Measurements from ENCODE around the gene ITK.

Gene ITK

DNA sequence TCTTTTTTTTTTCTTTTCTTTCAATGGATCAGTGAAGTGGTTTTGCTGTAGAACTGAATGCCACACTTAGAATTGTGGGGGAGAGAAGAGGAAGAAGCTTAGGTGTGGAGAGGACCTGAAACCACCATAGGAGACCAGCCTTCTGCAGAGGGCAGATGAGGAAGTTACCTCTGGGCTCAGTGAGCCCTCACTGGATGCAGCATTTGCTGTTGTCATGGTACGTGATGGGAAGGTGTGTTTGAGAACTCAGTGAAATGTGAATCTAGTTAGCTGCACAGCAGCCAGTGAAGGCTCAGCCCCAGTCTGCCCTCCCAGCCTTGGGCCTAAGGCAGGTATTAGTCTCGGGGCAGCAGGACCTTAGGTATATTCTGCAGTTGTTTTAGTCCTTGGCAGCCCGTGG, 102.8 kb downstream of the ITK start:
- no peak for DNase-seq

DNA sequence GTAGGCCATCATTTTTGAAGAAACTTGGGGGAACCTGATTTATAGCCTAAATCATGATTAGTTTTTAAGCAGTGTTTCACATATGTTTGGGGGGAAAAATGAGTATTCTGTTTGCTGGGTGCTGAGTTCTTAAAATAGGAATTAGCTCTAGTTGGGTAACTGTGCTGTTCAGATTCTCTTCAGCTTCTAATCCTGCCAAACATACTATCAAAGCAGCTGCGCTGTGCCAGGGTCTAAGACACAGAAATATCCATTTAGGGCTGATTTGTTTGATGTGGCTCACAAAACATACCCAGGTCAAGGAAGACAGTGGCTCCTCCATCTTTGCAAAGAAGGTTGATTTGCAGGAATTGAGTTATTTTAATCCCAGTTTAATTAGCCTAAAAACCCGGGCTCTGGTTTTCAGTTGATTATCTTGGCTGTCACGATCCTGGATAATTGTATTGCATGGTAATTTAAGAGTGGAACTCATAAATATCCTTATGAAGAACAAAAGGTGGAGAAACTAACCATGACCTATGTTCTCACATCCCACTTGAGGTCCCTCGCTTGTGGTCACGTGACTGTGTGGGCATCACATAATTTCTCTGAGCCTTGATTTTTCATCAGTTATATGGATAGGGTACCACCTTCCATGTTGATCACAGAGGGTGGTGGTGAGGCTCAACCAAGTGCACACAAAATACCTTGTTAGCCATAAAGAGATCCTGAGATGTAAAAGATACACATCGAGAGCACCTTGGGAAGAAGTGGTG, 104.0 kb downstream of the ITK start:
- no peak for DNase-seq

DNA sequence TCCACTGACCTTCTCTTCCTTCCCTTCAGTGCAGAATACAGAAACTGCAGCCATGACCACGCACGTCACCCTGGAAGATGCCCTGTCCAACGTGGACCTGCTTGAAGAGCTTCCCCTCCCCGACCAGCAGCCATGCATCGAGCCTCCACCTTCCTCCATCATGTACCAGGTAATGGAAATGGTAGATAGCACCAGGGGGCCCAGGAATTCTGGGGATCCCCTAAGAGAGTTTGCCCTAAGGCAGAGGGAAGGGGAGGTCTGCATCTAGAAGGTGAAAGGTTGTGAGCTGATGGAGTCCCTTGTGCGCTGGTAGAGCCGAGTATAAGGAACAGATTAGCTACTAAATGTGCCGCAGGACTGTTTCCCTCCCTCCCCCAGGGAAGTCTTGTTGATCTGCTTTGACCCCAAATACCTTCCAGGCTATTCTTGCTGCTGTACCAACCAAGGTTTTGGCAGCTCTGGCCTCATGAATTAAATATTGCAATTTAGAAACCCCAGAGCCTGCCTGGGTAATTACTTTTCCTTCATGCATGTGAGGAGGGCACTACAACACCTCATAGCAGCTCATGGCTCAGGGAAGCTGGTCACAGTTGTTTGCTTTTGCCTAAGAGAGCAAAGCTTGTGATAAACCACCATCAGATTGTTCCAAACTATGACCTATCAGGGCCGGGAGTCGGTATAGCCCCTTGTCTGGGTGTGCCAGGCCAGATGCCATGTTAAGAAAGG, 104.8 kb downstream of the ITK start:
- no peak for DNase-seq

DNA sequence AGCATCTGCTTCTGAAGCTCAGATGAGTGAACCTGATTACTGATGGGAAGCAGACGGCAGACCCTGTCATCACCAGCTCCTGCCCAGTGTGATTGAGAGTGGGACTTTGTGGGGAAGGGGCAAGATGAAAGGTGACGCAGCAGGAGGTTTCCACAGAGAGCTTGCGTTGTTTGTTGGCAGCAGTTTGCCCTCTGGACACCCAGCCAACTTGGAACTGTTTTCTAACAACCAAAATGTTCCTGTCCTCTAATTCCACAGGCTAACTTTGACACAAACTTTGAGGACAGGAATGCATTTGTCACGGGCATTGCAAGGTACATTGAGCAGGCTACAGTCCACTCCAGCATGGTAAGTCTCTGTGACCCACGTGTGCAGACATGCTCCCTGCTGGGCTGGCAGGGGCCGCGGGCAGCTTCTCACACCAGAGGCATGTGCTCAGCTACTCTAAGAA, 106.1 kb downstream of the ITK start:
- DNase-seq = no peak

DNA sequence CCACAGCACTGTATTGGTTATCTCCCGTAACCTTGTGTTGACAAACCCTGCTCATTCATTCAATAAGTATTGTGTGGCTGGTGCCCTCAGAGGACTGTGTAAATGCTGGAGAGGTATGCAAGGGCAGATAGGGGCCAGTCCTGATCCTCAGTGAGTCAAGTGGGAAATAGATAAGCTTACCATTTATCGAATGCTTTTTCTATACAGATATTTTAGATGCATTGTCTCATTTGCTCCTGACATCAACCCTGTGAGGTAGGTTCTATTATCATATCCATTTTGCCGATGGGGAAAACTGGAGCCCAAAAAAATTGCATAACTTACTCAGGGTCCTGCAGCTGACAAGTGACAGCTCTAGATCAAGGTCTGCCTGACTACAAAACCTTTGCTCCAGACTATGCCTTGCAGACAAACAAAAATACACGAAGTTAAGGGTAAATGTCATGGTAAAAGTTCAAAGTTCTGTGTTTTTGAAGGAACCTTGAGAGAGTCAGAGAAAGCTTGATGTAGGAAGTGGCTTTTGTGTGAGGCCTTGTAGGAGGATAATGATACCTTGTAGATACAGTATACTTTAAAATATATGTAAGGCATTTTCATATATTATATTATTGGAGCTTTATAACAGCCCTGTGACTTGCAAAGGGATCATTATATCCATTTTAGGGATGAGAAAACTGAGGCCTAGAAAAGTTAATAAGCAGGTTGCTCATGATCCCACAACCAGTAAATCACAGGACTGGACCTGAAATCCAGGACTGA, 107.9 kb downstream of the ITK start:
- no peak for DNase-seq

DNA sequence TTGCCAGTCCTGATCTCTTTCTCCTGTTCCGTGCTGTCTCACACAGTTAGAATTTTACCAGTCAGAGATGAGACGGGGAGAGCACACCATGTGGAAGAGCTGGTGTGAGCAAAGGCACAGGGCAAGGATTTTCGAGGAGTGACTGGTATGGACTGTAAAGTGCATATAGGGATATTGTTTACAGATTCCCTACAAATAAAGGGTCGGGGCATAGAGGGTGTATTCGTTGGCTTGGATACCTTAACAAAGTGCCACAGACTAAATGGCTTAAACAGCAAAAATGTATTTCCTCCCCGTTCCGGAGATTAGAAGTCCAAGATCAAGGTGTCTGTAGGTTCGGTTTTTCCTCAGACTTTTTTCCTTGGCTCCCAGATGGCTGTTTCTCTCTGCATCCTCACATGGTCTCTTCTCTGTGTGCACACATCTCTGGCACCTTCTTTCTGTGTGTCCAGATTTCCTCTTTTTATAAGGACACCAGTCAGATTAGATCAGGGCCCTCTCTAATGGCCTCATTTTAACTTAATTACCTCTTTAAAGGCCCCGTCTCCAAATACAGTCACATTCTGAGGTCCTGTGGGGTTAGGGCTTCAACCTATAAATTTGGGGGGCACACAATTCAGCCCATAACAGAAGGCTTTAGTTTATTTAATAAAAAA, 108.7 kb downstream of the ITK start:
- DNase-seq = no peak

DNA sequence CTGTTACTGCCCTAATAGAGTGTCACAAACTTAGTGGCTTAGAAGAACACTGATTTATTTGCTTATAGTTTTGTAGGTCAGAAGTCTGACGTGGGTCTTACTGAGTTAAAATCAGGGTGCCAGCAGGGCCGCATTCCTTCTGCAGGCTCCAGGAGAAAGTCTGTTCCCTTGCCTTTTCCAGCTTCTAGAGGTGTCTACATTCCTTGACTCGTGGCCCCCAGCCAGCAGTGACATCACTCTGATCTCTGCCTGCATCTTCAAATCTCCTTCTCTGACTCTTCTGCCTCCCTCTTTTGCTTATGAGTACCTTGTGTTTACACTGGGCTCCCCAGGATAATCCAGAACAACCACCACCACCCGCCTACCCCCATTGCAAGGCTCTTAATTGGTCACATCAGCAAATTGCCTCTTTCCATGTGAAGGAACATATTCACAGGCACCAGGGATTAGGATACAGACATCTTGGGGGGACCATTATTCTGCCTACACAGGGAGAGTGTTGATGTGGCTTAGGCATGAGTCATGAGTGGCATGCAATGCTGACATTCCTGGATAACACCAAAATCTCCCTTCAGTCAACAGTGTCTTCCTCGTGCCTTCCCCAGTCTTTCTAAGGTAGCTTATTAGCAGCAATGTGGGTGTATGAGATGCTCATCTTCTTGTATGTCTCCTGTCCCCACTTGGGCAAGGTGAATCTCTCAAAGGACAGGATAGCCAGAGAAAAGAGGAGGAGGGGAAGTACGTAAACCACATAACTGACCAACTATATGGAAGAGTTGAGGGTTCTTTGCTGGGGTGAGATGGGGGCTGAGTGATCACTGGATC, 109.7 kb downstream of the ITK start:
- DNase-seq = no peak

DNA sequence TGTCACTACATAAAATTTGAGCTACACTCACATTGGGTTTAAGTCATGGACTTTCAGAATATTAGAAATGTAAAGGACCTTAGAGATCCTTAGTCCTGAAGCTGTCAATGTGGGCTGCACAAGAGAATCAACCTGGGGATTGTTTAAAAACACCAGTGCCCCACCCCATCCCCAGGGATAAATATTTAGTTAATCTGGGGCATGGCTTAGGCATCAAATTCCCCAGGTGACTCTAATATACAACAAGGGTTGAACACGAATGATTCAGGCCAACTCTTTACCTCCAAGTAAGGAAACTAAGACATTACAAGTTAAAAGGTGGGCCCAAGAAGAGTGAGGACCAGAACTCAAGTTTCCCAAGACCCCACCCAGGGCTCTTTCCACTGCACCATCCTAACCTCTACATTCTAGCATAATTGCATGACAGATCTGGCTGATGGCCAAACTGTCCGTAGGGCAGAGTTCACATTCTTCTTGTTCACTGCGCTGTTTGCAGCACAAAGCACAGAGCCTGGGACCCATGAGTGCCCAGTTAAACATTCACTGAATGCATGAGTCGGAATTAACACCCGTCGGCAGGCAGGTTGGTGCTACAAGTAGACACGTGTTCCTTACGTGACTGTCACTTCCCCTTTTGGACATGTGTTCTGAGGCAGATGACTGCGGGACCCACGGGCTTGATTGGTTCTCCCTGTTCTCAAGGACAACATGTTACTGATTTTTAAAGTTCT, 110.5 kb downstream of the ITK start:
- no peak for DNase-seq

DNA sequence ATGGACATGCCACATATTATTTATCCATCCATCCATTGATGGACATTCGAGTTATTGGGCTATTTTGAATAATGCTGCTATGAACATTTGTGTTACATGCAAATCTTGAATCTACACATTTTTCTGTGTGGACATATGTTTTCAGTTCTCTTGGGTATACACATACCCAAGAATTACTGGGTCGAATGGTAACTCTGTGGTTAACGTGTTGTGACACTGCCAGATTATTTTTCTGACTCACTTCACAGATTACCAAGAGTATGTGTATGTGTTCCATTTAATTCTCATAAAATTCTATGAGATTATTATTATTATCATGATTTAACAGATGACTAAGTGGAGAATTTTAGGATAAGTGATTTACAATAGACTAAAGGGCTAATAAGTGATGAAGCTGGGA, 112.0 kb downstream of the ITK start:
- no peak for DNase-seq

DNA sequence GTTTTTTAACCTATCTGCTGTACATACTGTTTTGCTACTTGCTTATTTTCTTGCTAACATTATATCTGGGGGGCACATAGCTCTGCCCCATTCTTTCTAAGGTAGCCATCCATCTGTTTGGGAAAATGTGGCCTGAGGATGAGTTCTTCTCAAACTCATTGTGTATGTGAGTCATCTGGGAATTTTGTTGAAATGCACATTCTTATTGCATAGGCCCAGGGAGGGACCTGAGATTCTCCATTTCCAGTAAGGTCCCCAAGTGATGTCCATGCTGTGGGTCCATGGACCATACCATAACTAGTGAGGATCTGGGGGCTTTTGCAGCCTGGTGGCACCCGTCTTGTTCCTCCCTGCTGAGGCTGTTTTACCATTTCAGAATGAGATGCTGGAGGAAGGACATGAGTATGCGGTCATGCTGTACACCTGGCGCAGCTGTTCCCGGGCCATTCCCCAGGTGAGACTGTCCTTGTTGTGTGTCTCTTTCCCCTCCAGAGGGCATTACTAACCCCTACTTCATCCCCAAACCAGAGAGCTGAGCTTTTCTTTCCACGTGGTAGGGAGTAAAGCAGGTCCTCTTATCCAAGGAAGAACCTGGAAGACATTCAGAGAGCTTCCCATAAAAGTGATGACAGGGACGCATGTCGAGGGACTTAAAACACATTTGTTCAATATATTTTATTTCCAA, 113.9 kb downstream of the ITK start:
- no peak for DNase-seq

DNA sequence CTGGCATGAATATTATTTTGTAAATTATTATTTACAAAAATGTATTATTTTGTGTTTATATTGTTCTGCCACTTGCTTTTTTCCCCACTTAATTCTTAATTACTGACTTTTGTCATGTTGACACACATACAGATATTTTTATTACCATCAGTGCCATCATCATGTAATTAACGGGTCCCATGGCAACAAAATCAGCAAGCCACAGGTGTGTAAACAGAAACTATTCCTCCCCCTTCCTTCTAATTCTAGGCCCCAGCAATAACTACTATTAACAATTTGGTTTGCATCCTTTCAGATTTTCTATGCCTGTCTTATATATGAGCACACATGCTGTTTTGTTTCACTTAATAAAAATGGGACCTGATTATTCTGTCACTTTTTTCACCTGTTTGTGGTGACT, 114.6 kb downstream of the ITK start:
- DNase-seq = no peak

DNA sequence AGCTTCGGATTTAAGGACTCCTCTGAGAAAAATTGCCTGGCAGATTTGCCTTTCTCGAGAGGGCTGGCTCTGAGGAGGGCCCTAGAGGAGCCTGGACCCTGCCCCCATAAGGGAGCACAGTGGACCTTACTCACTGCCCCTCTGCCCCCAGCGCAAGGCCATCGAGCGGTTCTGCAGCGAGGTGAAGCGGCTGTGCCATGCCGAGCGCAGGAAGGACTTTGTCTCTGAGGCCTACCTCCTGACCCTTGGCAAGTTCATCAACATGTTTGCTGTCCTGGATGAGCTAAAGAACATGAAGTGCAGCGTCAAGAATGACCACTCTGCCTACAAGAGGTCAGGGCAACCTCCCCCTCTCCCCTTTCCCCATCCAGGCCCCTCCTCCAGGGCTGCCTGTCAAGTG, 119.9 kb downstream of the ITK start:
- DNase-seq = no peak

DNA sequence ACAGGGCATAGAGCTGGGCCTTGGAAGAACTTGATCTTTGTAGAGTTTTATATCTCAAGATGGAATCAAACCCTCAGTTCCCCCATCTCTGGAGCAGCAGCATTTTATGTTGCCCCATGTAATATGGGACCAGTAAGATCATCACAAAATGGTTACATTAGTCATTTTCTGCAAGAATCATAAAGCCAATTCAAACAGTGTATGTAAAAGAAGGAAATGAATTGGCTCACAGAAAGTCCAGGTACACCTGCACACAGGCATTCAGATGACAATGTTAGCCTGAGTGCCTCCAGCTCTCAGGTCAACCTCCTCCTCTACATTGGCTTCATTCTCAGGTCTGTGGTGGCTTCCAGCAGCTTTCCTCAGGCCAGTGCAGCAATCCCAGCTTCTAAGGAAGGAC, 120.4 kb downstream of the ITK start:
- no peak for DNase-seq

DNA sequence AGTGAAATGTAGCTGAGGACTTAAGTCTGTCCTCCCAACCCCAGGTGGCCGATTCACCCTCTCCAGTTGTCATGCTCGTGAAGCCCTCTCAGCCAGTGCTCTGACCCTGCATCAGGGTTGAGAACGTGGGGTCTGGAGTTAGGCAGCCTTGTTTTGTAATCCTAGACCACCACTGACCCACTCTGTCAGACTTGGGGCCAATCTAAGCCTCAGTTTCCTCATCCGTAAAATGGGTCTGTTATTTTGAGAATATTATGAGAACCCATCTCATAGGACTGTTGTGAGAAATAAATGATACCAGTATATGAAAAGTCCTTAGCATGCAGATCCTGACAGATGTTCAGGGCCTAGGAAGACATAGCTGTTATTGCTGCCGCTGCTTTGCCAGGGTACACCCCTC, 122.4 kb downstream of the ITK start:
- no peak for DNase-seq

DNA sequence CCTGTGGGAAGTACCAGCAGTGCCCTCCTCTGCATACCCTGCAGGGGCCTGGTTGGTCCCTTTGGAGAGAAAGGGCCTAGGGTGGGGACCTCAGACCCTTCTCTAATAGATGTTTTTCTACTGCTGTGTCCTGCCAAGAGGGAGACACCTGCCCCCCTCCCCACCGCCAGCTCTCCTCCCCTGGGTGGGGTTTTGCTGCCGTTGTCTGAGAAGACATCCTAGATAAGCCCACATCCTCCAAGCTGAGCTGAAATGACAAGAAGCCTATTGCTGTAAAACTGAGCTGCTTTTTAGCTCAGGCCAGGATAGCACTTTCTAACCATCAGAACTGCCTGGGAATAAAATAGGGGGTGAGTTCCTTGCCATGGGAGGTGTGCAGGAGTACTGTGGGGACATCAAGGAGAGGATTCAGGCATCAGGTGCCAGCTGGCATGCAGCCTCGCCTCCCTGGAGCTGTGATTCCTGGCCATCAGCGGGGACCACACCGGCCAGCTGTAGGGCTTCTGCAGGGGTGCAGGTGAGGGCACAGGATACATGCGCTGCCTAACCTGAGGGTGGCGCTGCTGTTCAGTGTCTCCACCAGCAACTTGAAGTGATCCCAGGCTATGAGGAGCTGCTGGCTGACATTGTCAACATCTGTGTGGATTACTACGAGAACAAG, 123.2 kb downstream of the ITK start:
- no peak for DNase-seq
